Hypothalamus (tissue), 51 donors: ENCODE results near the gene MX2.

ENCODE experiments used
- DNase-seq, 51 donors: peaks; one replicate each; lab custom pipeline; 2025; lab: John Stamatoyannopoulos, UW

MX2 gene

DNA sequence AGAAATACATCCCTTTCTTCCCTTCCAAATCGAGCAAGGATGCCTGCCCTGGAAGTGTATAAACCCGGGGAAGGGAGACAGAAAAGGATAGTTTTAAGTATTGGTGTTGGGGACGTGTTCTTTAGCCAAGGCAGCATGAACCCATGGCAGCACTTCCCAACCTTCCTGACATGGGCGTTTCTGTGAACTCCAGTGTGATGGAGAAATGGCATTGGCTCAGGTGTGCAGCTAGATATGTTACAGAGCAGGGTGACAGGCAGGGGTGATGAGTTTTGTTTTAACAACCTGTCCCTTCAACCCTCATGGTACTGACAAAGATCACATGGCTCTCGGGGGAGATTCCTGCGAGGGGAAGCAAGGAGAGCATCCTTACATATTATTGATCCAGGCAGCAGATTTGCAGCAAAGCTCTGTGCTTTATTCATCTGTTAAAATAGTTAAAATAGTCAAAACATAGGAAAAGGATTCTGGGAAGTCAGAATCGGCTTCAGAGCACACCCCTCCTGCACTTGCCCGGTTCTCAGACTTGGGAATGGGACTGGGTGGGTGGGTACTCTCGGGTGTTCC, 68.2 kb downstream of the MX2 start:
- no peak for DNase-seq

DNA sequence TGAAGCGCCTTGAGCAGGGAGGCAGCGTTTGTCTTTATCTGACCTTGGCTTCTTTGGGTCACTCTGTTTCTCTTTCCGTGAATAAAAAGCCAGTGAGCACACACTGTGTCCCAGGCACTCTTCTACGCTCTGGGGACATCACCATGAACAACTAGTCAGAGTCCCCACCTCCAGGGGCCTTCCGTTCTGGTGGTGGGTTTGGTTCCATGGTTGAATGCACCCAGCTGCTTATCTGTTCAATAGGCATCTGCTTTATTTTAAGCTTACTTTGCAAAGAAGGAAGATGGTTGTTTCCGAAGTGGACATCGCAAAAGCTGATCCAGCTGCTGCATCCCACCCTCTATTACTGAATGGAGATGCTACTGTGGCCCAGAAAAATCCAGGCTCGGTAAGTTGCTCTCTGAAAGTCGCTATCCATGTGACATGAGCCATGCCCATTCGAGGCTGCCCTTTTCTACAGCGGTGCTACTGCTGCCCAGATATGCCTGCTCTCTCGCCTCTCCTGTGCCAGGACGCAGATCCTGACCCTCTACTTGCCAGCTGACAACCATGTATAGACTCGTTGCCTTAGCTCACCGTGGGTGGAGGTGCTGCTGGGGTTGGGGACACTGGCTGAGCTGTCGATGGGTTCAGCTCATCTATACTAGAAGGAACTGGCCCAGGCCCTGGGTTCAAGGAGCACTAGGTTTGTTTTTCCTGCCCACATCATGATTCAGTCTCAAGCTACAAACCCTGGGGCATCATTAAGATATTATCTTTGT, 70.1 kb downstream of the MX2 start:
- no peak for DNase-seq

DNA sequence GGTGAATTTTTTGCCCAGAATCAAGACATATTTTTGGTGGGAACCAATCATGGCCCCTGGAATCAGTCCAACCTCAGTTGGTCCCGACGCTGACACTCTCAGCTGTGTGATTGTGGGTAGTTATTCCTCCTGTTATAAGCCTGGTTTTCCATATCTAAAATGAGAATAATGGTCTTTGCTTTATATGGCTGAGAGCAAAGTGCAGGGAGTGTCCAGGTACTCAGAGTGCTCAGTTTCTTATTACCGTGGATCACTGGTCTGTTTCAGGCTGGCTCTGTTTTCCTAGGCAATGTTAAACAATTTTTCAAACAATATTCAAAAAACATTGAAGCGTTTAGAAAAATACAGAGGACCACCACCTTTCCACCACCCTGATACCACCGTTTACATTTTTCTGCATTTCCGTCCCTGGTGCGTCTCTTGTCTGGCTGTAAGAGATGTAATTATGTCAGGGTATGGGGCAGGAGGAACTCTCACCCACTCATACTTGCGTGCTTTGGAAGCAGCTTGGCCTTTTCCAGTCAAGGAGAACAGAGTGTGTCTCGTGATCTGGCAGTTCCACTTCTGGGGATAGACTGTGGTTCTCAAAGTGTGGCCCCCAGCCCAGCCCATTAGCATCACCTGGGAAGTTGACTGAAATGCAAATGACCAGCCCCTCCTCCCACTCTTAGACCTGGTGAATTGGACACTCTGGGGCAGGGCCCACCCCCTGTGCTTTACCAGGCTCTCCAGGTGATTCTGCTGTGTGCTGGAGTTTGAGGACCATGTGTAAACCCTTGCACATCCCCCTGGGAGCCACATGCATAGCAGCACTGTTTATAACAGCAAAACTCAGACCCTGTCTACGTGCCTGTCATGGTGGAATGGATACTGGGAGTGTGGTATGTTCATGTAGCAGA, 71.0 kb downstream of the MX2 start:
- DNase-seq, result no peak

DNA sequence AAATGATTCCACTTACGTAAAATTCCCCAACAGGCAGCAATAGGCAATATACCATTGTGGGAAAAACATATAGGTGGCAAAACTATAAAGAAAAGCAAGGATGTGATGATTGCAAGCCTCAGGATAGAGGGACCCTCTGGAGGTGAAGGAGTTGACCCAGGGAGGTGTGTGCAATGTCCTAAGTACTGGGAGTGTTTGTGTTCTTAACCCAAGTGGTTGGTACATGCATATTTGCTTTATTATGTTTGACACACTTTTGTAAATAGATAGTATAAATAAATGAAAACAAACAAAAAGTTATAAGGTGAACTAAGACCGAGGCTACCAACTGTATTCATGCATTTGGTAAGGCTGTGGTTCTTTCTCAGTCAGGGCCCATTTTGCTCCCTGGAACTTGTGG, 71.7 kb downstream of the MX2 start:
- no peak for DNase-seq

DNA sequence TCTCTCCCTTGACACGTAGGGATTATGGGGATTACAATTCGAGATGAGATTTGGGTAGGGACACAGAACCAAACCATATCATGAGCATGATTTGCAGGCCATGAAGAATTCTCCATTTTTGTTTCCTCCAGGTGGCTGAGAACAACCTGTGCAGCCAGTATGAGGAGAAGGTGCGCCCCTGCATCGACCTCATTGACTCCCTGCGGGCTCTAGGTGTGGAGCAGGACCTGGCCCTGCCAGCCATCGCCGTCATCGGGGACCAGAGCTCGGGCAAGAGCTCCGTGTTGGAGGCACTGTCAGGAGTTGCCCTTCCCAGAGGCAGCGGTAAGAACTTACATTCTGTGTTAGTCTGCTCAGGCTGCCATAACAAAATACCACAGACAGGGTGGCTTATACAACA, 73.9 kb downstream of the MX2 start:
- no peak for DNase-seq

DNA sequence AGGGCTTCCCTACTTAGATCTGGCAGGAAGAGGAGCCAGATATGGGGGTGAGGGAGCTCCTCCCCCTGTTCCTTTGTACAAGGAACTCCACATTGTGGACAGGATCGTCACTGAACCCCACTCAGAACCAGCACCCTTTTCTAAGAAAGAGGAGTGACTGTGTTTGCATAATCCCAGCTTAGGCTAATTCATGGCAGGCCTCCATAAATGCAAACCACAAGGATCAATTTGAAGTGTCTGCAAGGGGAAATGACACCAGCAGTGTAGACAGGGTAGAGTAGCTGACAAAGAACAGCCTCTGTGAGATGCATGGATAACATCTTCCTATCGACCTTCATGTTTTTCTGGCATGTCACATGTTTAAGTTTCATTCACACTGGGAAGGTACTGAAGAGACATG, 75.9 kb downstream of the MX2 start:
- DNase-seq, result no peak

DNA sequence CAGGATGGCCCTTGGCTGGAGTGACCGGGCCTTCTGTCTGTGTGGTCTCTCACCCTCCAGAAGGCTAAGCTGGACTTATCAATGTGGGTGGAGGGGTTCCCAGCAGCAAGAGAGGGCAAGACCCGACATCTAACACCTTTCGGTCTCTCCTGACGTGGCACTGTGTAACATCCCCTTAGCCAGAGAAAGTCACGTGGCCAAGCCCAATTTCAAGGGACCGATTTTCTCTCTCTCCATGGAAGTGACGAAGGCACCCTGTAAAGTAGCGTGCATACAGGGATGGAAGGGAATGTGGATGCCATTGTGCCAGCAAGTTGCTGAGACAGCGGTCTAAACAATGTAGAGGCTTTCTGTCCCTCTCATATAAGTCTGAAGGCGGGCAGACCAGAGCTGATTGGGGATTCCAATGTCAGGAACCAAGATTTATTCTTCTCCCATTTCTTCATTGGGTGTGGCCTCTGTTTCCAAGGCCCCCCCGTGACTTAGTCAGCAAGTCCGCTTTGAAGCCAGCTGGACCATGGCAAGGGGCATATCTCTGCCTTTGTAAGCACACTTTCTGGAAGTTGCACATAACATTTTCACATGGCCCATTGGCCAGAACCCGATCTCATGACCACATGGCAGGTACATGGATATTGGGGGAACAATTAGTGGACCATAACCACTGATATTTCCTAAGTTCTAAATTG, 76.7 kb downstream of the MX2 start:
- no peak for DNase-seq

DNA sequence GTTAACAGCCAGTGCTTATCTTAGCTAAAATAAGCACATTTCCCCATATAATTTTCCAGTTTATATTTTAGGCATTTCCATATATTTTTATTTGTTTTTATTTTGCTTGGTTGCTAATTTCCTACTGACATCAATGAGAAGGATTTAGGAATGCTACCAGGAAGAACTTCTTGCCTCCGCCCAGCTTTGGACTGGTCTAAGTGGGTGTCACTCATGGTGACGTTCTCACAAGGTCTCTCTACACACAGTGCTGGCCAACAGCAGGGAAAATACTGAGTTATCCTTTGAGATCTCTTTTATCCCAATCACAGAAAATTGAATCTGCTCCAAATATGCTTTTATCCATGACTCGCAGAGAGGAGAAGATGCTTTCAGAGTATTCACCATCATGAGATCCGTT, 77.4 kb downstream of the MX2 start:
- DNase-seq, result no peak

DNA sequence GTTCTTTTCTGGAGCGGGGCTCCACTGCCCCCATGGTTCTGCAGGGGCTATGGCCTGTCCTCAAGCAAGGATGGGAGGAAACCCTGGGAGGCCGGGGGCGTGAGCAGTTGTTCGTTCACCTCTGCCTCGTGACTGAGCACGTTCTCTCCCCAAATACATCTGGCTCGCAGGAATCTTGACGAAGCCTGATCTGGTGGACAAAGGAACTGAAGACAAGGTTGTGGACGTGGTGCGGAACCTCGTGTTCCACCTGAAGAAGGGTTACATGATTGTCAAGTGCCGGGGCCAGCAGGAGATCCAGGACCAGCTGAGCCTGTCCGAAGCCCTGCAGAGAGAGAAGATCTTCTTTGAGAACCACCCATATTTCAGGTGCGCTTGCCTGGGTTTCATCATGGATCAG, 79.7 kb downstream of the MX2 start:
- no peak for DNase-seq

DNA sequence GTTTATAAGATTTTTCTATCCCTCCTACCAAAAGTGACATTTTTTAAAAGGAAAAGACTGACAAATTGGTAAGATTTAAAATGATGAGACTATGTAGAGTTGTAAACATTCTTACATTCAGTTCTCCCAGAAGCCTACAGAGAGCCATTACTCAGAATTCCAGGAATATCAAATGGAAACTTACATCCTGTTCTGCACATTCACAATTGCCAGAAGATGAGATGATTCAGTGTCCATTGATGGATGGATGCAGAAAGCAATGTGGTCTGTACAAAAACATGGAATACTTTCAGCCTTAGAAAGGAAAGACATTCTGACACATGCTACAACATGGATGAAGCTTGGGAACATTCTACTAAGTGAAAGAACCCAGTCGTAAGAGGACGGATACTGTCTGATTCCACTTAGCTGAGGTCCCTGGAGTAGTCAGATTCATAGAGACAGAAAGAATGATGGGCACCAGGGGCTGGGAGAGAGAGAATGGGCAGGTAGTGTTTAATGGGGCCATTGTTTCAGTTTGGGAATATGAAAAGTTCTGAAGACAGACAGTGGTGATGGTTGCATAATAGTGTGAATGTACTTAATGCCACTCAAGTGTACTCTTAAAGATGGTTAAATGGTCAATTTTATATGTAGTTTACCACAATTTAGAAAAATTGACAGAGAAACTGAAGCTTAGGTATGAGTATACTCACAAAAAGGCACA, 80.8 kb downstream of the MX2 start:
- DNase-seq, result no peak

DNA sequence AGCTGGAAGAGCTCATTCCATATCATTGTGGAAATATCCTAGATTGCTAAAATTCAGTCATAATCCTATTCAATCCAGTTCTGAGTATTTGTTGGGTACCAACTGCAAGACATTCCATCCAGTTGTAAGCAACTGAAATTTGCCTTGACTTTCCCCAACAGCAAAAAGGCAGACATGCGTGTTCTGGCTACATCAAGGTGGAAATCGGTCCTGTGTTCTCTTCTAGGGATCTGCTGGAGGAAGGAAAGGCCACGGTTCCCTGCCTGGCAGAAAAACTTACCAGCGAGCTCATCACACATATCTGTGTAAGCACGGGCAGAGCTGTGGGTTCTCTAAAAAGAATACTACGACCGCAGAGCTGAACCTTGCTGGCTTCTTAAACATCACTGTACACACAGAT, 81.7 kb downstream of the MX2 start:
- DNase-seq, result no peak

DNA sequence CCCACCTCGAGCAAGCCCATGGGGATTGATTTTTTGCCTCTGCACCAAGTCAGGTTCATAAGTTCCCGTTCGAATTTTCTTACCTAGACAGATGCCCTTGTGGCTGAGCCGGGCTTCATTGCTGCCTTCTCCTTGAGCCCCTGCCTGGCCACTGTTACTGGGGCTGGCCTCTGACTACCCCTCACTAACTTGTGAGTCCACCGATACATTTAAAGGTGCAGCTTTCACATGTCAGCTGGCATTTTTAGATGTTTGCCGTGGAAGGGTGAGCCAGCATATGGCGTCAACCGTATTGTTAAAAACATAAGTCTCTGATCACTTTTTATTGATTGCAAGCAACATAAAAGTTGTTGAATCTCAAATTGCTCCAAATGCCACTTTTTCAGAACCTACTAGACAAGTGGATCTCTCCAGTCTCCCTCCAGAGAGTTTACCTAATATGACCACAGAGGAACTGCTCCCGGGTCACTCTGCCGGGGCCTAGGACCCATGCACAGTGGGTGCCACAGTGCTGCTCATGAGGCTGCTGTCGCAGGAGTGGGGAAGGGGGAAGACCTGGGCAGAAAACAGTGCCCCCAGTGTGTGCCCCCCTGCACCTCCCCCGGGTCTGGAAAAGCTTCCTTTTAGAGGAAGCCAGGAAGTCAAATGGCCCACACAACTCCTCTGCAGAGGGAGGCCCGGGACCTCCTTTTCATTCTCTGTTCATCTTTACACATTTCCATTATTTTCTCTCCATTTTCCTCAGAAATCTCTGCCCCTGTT, 83.1 kb downstream of the MX2 start:
- DNase-seq, result no peak

DNA sequence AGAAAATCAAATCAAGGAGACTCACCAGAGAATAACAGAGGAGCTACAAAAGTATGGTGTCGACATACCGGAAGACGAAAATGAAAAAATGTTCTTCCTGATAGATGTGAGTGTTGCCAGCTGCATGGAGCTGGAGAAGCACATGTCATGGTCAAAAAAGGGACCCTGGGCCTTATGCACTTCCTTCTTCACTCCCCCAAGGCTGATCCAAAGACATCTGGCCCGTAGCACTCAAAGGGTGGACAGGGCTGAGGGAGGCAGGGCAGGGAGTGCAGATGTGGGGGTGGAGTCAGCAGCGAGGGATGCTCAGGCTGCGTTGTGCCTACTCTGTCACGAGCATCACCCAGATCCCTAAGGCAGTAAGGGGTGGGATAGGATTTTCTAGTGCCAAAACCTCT, 83.6 kb downstream of the MX2 start:
- no peak for DNase-seq

DNA sequence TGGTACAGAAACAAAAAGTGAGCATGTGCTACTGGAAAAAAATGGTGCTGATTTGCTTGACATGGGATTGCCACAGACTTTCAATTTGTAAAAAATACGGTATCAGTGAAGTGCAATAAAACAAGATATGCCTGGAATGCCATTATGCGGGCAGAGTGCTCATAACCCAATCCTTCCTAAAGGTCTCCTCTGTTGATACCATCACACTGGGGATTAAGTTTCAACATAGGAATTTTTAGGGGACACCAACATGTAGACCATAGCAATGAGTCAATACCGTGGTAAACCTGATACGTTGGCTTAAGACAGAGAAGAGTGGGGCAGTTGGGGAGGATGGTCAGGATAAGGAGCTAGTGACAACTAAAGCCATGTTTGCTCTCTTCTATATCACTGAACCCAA, 84.8 kb downstream of the MX2 start:
- no peak for DNase-seq

DNA sequence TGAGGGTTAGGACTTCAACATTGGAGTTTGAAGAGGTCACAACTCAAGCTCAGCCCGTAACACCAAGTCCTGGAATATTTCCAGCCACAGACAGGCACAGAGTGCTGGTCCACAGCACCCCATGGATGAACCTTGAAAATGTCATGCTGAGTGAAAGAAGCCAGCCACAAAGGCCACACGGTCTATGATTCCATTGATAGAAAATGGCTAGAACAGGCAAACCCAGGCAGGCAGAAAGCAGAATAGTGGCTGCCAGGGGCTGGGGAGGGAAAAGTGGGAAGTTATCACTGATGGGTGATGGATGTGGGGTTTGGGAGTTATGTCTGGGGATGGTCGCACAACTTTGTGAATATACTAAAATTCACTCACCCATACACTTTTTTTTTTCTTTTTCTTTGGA, 85.5 kb downstream of the MX2 start:
- DNase-seq, result no peak

DNA sequence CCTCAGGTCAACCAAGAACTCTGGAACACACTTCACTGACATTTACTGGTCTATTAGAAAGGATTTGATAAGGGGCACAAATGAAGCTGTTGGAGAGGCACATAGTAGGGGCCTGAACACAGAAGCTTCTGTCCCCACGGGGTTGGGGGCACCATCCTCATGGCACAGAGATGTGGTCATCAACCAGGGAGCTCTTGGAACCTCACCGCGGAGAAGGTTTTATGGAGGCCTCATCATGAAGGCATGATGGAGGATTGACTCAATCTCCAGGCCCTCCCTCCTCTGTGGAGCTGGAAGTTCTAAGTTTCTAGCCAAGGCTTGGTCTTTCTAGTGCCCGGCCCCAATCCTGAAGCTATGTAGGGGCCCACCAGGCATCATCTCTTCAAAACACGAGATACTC, 87.8 kb downstream of the MX2 start:
- DNase-seq, result no peak

DNA sequence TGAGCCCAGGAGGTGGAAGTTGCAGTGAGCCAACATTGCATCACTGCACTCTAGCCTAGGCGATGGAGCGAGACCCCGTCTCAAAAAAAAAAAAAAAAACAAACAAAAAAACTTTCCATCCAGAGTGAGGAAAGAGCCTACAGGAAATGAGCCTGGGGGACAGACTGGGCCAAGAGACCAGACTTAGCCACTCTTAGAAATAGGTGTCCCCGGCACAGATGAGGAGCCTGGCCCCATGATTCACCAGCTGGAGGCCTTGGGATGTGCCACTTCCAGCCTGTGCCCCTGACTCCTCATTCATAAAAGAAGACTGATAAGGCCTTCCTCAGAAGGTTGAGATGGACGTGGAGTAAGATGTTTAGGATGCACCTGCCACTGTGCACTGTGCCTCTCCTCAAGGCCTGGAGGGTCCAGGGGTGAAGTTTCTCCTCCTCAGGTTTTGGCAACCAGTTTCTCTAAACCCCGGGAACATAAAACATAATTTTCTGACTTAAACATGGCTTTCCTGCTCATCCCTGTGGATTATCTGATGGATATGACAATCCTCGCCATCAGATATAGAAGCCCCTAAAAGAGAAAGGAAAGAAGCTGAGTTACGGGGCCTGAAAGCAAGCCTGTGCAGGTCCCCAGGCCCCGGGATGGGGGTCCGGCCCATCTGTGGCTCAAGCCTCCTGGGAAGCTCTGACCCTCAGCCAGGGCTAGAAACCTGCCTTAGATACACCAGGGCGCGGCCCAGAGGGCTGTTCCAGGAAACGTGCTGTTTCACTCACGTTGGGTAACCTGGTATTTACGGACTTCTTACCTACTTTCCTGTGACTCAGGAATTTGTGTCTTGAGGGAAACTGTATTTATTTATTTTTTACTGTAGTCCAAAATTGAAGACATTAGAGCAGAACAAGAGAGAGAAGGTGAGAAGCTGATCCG, 90.2 kb downstream of the MX2 start:
- no peak for DNase-seq

DNA sequence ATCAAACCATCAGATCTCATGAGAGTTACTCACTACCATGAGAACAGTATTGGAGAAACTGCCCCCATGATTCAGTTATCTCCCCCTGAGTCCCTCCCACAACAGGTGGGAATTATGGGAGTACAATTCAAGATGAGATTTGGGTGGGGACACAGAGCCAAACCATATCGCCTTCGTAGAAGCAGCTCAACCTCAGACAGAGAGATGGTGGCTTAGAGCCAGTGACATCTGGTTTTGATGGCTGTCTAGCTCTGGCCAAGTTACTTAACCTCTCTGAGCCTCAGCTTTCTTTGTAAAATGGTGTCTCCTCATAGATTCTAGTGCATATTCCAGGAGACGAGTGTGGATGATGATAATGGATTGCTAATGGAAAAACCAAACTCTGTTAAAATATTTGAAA, 91.4 kb downstream of the MX2 start:
- DNase-seq, result no peak

DNA sequence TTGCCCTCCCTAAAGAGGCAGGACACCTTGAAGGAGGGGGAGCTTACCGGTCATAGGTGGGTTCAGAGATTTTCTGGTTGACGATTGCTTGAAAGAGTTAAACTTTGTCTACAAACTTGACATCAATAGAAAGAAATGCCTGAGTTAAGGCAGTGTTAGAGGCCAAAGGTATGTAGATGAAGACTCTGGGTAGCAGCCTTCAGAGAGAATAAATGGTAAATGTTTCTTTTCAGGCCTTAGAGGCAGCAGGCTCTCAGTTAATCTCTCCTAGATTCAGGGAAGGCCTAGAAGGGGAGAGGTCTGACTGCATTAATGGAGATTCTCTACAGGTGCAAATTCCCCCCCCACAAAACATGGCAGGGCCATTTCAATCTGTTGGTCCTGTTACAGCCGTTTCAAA, 91.9 kb downstream of the MX2 start:
- no peak for DNase-seq
